ENCODE results near the gene MAML3.

GRCh38 chr4:139759097-139759496, 394.9 kb downstream of the MAML3 start:
- no peak for TF ChIP-seq POLR2AphosphoS5 (IDR thresholded peaks at IDR 0.05; ENCODE audit: low read depth, low read length)
- TF ChIP-seq POLR2A (IDR thresholded peaks at IDR 0.05; ENCODE audit: low read depth, low read length), result no peak
- TF ChIP-seq PAX5 (IDR thresholded peaks at IDR 0.05; ENCODE audit: insufficient read depth, low read length, severe bottlenecking), result no peak

Measured in GM12891 (cell line).